ENCODE results near the gene IL23R.

DNA sequence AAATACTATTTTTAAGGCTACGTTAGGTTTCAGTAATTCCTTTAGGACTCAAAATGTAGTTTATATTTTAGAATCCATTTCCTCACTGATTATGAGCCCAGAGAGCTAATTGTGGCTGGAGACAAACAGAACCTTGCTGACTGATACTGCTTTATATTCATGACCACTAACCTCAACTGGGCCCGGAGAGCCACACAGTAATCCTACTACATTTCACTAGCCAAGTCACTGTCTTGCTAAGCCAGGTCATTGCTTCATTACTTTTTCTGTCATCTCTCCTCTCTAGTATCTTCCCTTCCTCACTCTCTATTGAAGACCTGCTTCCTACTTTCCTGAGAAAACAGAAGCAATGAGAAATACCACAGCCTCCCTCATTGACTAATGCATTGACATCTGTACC lies 24.7 kb downstream of the IL23R start:
- TF ChIP-seq, protein P1, sequence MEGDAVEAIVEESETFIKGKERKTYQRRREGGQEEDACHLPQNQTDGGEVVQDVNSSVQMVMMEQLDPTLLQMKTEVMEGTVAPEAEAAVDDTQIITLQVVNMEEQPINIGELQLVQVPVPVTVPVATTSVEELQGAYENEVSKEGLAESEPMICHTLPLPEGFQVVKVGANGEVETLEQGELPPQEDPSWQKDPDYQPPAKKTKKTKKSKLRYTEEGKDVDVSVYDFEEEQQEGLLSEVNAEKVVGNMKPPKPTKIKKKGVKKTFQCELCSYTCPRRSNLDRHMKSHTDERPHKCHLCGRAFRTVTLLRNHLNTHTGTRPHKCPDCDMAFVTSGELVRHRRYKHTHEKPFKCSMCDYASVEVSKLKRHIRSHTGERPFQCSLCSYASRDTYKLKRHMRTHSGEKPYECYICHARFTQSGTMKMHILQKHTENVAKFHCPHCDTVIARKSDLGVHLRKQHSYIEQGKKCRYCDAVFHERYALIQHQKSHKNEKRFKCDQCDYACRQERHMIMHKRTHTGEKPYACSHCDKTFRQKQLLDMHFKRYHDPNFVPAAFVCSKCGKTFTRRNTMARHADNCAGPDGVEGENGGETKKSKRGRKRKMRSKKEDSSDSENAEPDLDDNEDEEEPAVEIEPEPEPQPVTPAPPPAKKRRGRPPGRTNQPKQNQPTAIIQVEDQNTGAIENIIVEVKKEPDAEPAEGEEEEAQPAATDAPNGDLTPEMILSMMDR (IDR thresholded peaks at IDR 0.05; ENCODE audit: control extremely low read depth in 1 of 3, insufficient read depth in 1 of 3, low read depth in 1 of 3, low read length in 3 of 3): no peak
- no peak for TF ChIP-seq RAD21 (IDR thresholded peaks at IDR 0.05 in 1 of 2, conservative IDR thresholded peaks at IDR 0.05 in 1 of 2; ENCODE audit: low read depth in 2 of 2, low read length in 2 of 2)
- TF ChIP-seq HDAC2 (IDR thresholded peaks at IDR 0.05; ENCODE audit: borderline replicate concordance in 1 of 2, low read depth in 2 of 2, low read length in 2 of 2): no peak
- no peak for TF ChIP-seq SRF (IDR thresholded peaks at IDR 0.05; ENCODE audit: low read depth, low read length)
- no peak for TF ChIP-seq TCF12 (IDR thresholded peaks at IDR 0.05; ENCODE audit: low read depth, low read length)
- no peak for TF ChIP-seq EP300 (IDR thresholded peaks at IDR 0.05; ENCODE audit: borderline replicate concordance in 1 of 2, low read depth in 2 of 2, low read length in 2 of 2)
- no peak for TF ChIP-seq FOSL1 (IDR thresholded peaks at IDR 0.05; ENCODE audit: insufficient read depth, low read depth, low read length)
- TF ChIP-seq, protein P2, sequence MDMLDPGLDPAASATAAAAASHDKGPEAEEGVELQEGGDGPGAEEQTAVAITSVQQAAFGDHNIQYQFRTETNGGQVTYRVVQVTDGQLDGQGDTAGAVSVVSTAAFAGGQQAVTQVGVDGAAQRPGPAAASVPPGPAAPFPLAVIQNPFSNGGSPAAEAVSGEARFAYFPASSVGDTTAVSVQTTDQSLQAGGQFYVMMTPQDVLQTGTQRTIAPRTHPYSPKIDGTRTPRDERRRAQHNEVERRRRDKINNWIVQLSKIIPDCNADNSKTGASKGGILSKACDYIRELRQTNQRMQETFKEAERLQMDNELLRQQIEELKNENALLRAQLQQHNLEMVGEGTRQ (IDR thresholded peaks at IDR 0.05; ENCODE audit: low read length): no peak

Data from H1 (cell line).